OCI-M2 (cell line): ENCODE measurements around the gene CYP4X1.
"Not testable (repeated sequence)": the region's sequence is repeated elsewhere in the genome, so short reads cannot be mapped to it uniquely, and the experiment has no call there.

Source experiments
- DNase-seq: peaks from one replicate; lab custom pipeline; 2025; ENCODE audit not compliant: unreplicated experiment; lab: John Stamatoyannopoulos, UW

CYP4X1 gene

DNA sequence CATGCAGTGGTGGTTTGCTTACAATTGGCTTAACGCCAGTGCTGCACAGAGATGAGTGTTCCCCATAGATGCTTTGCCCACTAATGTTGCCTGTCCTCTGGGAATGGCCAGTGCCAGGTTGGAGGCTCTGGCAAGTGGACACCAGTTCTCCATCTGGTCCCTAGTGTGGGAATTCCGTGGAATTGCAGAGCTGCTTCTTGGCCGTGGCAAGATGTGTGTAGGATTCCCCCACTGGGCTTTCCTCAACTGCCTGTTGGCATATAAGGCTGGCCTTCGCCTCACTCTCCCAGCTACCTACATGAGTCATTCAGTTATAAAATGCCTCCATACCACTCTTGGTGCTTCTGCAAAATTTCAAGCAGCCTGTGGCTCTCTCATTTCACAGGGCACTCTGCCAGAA, 45.6 kb downstream of the CYP4X1 start:
- not testable (repeated sequence) for DNase-seq

DNA sequence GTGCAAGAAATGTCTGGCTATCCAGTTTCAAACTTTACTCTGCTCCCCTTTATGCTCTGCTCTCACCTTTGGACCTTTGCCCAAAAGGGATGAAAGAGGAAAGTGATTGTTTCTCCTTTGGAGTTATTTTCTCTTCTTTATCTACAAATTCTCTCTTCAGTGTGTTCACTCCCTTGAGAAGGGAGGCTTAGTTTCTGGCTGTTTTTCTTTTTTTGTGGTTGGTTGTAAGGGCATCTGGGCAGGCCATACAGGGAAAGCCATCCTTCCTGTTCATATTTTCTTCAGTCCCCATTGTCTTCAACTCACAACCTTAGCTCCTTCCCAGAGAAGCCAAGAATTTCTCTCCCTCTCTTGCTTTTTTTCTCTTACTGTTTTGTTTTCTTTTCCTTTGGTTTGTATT, 46.0 kb downstream of the CYP4X1 start:
- not testable (repeated sequence) for DNase-seq

DNA sequence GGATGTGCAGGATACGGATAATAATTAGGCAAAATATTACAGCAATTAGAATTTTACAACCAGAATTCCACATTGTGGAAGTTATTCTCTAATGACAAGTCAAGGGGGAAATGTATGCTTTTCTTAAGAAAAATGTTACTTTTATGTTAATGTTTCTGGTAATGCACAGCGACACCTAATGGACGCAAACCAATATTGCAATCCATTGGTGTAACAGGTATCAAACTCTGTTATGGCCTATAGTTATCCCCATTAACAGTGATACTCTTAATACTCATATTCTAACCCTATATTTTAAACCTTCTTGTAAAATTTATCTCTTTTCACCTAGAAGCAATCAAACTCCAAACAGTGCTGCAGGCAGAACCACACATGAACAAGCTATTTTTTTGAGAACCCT, 65.9 kb downstream of the CYP4X1 start:
- not testable (repeated sequence) for DNase-seq

DNA sequence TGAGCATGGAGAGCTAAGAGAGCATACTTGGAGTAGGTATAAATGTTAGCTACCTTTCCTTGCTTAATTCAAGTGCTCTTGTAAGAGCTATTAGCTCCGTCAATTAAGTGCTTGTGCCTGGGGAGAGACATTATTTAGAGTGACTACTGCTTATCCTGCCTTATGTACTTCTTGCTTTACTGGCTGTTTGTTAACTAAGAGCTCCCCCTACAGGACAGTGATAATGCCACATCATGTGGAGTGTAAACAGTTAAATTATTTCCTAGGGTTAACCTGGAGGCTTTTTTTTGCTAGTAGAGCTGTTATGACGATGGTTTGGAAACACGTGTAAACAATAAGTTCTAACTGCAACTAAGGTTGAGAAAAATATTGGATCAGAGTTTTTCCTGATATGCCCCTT, 68.0 kb downstream of the CYP4X1 start:
- not testable (repeated sequence) for DNase-seq
